GM12878 (cell line): ENCODE data around the gene PIGB. TPM values are rescaled to one million over a fixed set of nuclear protein-coding genes. Genes with fewer than 3 reads are reported as not detected.

Experiments
- ATAC-seq: fragments of 200-7000 bp; cut with Tn5 transposase; 3 replicates; pipeline ENCODE4 v1.9.1; 2020; ENCODE audit warnings: mild to moderate bottlenecking, moderate library complexity
- BruUV-seq: library from RNA; stranded (reverse); fragments of 400-500 nt; replicated peaks from 2 replicates; lab custom pipeline; 2021; lab: Mats Ljungman, UMichigan
- CTCF ChIA-PET: fragments of 300-600 bp; sonication (Branson Sonifier 250); formaldehyde crosslinking; extraction: SDS; loops from one replicate; lab custom pipeline; 2021; ENCODE audit warnings: inconsistent platforms; lab: Yijun Ruan, JAX
- POLR2A ChIA-PET: fragments of 350-600 bp; formaldehyde crosslinking; extraction: SDS; loops from one replicate; lab custom pipeline; 2021; ENCODE audit warnings: inconsistent platforms; lab: Charles Lee
- RAD21 ChIA-PET: fragments of 300-600 bp; sonication (Branson Sonifier 250); formaldehyde crosslinking; loops from one replicate; lab custom pipeline; 2023; ENCODE audit warnings: antibody characterized with exemption; ENCODE audit not compliant: unreplicated experiment; lab: Charles Lee
- SMC1A ChIA-PET: fragments of 300-600 bp; sonication (Branson Sonifier 250); formaldehyde crosslinking; loops from one replicate; lab custom pipeline; 2023; ENCODE audit not compliant: unreplicated experiment, uncharacterized antibody; lab: Charles Lee
- DNase-seq: peaks from one replicate; pipeline ENCODE4 v3.0.0-alpha.2; 2011; ENCODE audit warnings: low read depth, low spot score
- FAIRE-seq: peaks from 3 replicates; lab custom pipeline; 2011; peaks lifted over from hg19 to GRCh38; lab: Jason Lieb, UNC
- H2AFZ ChIP-seq: 2 replicates; pipeline ENCODE4 v1.6.0; 2011; ENCODE audit warnings: low read depth, low read length, control low read depth; ENCODE audit not compliant: control insufficient read depth
- H3K27ac ChIP-seq: 2 replicates; pipeline ENCODE4 v1.5.1; 2011; ENCODE audit warnings: control low read depth; ENCODE audit not compliant: control insufficient read depth, insufficient read depth
- H3K27me3 ChIP-seq, 2 experiments: replicated peaks in 1 of 2; 2 replicates each; pipeline versions ENCODE4 v1.6.0 to v1.6.1; 2011; ENCODE audit warnings: low read length in 1 of 2; ENCODE audit not compliant: control insufficient read depth in 2 of 2, insufficient read depth in 2 of 2
- H3K36me3 ChIP-seq, 2 experiments: 2 replicates each; pipeline ENCODE4 v1.5.1; 2011; ENCODE audit warnings: low read length in 1 of 2; ENCODE audit not compliant: control insufficient read depth in 2 of 2, insufficient read depth in 2 of 2
- H3K4me1 ChIP-seq: 2 replicates; pipeline ENCODE4 v1.6.1; 2011; ENCODE audit warnings: mild to moderate bottlenecking, low read length, moderate library complexity, mixed read lengths; ENCODE audit not compliant: control insufficient read depth, insufficient read depth
- H3K4me2 ChIP-seq: 2 replicates; pipeline ENCODE4 v1.6.0; 2011; ENCODE audit warnings: control low read depth; ENCODE audit not compliant: control insufficient read depth, insufficient read depth
- H3K4me3 ChIP-seq: fragments of 200-600 bp; sonication (generic); 2 replicates; pipeline ENCODE4 v1.5.1; 2016
- H3K79me2 ChIP-seq: 2 replicates; pipeline ENCODE4 v1.6.0; 2011; ENCODE audit warnings: low read length; ENCODE audit not compliant: control insufficient read depth, insufficient read depth
- H3K9ac ChIP-seq: 2 replicates; pipeline ENCODE4 v1.8.0; 2011; ENCODE audit warnings: low read length, control low read depth, mixed read lengths; ENCODE audit not compliant: control insufficient read depth, insufficient read depth
- H3K9me3 ChIP-seq: replicated peaks from 3 replicates; pipeline ENCODE4 v1.5.1; 2011; ENCODE audit warnings: mild to moderate bottlenecking, low read length; ENCODE audit not compliant: control insufficient read depth, insufficient read depth
- H4K20me1 ChIP-seq: 2 replicates; pipeline ENCODE4 v1.6.0; 2011; ENCODE audit not compliant: control insufficient read depth, insufficient read depth
- ASH2L ChIP-seq: fragments of 300-600, 200-600 bp; sonication (generic); IDR thresholded peaks from 2 replicates; pipeline ENCODE4 v1.6.1; 2017; ENCODE audit warnings: low read depth, mild to moderate bottlenecking, borderline replicate concordance
- EZH2 ChIP-seq: IDR thresholded peaks from 2 replicates; pipeline ENCODE4 v1.6.1; 2012; ENCODE audit warnings: low read depth, mild to moderate bottlenecking, control low read depth, inconsistent platforms, low read length, borderline replicate concordance; ENCODE audit not compliant: control insufficient read depth
- KDM1A ChIP-seq: fragments of 200-600 bp; sonication (generic); IDR thresholded peaks from 2 replicates; pipeline ENCODE4 v1.6.1; 2016; ENCODE audit warnings: borderline replicate concordance
- RFX5 ChIP-seq: IDR thresholded peaks from 2 replicates; pipeline ENCODE4 v1.6.1; 2011; ENCODE audit warnings: low read depth, low read length, improper control_type of control experiment
- TCF7 ChIP-seq: IDR thresholded peaks from 2 replicates; pipeline ENCODE4 v1.6.1; 2014; ENCODE audit warnings: antibody characterized with exemption, borderline replicate concordance
- WGBS: methylation state at CpG from one replicate; pipeline ENCODE4 v1.1.6; 2016; ENCODE audit warnings: low lambda C conversion rate; ENCODE audit not compliant: insufficient replicate concordance, insufficient coverage; ENCODE audit errors: missing lambda C conversion rate; 5-methylcytosine and 5-hydroxymethylcytosine counted together
- in situ Hi-C: fragments of 300-500 bp; cut with MboI; formaldehyde crosslinking; loops from 9 replicates; pipeline ENCODE4 v1.14.3; 2018; ENCODE audit warnings: mixed read lengths
- intact Hi-C: fragments of 100-400 bp; cut with micrococcal nuclease; formaldehyde crosslinking; loops from one replicate; pipeline ENCODE4 v1.14.2; 2022; ENCODE audit not compliant: unreplicated experiment
- polyA plus RNA-seq, 11 experiments: library from polyadenylated mRNA; depleted of rRNA in 4 of 11; unstranded in 6 of 11; stranded (reverse) in 5 of 11; fragments of >200 nt; fragmentation: Nextera tagmentation in 4 of 11; fragmentation: Illumina TruSeq in 1 of 11; extraction: Ambion mirVana in 4 of 11; extraction: Trizol in 1 of 11; gene quantifications; 1 replicate in 1 of 11; 2 replicates in 10 of 11; pipeline versions ENCODE4 v1.2.1 to v1.2.3, GENCODE V29; 2011 to 2016; ENCODE audit warnings: inconsistent platforms in 2 of 11, missing spikeins in 2 of 11, low read depth in 1 of 11
- total RNA-seq, 4 experiments: library from RNA; depleted of rRNA in 3 of 4; stranded (reverse); fragments of >200 nt in 3 of 4; fragmentation: Illumina TruSeq in 1 of 4; extraction: Trizol in 1 of 4; gene quantifications; 2 replicates each; pipeline versions ENCODE4 v1.2.1 to v1.2.3, GENCODE V29; 2013 to 2021
- TF ChIP-seq, protein P1 (sequence below): IDR thresholded peaks from 2 replicates; pipeline ENCODE4 v1.6.1; 2012; ENCODE audit warnings: low read length, inconsistent platforms
- TF ChIP-seq, protein P2 (sequence below): fragments of 150-350 bp; IDR thresholded peaks from 2 replicates; pipeline ENCODE4 v1.6.1; 2014; ENCODE audit warnings: mild to moderate bottlenecking, low read depth, low read length

The PIGB gene
- total and polyA plus RNA-seq, 10 of the 15 experiments (the other 5 are each of a cell fraction or from before 2014, with no cell fraction given), result 17.9 to 46.0 (median 25.2) TPM

DNA sequence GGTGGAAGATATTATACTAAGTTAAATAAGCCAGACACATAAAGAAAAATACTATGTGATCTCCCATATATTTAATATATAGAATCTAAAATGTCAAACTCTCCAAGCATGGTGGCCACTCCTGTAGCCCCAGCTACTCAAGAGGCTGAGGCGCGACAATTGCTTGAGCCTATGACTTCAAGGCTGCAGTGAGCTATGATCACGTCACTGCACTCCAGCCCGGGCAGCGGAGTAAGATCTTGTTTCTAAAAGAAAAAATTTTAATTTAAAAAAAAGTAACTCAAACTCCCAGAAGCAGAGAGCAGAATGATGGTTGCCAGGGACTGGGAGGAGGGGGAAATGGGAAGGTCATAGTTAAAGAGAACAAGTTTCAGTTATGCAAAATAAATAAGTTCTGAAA lies 42.7 kb upstream of the PIGB start:
- FAIRE-seq, result no peak
- RAD21 ChIA-PET, result interaction anchor here (0.7 to 3.4 kb wide), 9 partner anchors 9 to 163 kb away, joined by 3 to 20 read pairs (median 7); partner anchors contain the start of genes PIGB and PIGBOS1
- no peak overlapping the region for H2AFZ ChIP-seq
- no peaks in the 10 kb centered on the region for H4K20me1 ChIP-seq
- CTCF ChIA-PET, result interaction anchor here (0.6 to 2.3 kb wide), 5 partner anchors 9 to 58 kb away, joined by 3 to 11 read pairs (median 7); no protein-coding TSS in a partner anchor
- H3K27ac ChIP-seq, result no peak overlapping the region
- in situ Hi-C loops (no loop called here), intact Hi-C loops (no loop called here)
- no peak overlapping the region for H3K9ac ChIP-seq
- DNase-seq, result no peak
- H3K9me3 ChIP-seq, result no peaks in the 10 kb centered on the region; the same call in 2 of the 3 replicates
- 84% methylated on average over 5 of the region's 5 CpGs for whole genome bisulfite sequencing
- no peaks in the 10 kb centered on the region for H3K27me3 ChIP-seq
- TF ChIP-seq, protein P1, sequence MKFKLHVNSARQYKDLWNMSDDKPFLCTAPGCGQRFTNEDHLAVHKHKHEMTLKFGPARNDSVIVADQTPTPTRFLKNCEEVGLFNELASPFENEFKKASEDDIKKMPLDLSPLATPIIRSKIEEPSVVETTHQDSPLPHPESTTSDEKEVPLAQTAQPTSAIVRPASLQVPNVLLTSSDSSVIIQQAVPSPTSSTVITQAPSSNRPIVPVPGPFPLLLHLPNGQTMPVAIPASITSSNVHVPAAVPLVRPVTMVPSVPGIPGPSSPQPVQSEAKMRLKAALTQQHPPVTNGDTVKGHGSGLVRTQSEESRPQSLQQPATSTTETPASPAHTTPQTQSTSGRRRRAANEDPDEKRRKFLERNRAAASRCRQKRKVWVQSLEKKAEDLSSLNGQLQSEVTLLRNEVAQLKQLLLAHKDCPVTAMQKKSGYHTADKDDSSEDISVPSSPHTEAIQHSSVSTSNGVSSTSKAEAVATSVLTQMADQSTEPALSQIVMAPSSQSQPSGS, result no peak
- TF ChIP-seq EZH2 (no peak), KDM1A (no peak), ASH2L (no peak), TCF7 (no peak), RFX5 (no peak)
- TF ChIP-seq, protein P2, sequence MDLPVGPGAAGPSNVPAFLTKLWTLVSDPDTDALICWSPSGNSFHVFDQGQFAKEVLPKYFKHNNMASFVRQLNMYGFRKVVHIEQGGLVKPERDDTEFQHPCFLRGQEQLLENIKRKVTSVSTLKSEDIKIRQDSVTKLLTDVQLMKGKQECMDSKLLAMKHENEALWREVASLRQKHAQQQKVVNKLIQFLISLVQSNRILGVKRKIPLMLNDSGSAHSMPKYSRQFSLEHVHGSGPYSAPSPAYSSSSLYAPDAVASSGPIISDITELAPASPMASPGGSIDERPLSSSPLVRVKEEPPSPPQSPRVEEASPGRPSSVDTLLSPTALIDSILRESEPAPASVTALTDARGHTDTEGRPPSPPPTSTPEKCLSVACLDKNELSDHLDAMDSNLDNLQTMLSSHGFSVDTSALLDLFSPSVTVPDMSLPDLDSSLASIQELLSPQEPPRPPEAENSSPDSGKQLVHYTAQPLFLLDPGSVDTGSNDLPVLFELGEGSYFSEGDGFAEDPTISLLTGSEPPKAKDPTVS, result no peak
- peaks cover 33% of the 10 kb centered on the region for H3K4me1 ChIP-seq
- H3K4me2 ChIP-seq, result no peak overlapping the region; the same call in 1 of the 2 replicates
- no TSS peak for BruUV-seq
- H3K79me2 ChIP-seq, result peaks cover 6% of the 10 kb centered on the region
- H3K4me3 ChIP-seq, result no peak overlapping the region; the same call in 1 of the 2 replicates
- H3K36me3 ChIP-seq, result no peaks in the 10 kb centered on the region
- ATAC-seq, result no peak; the same call in 2 of the 3 replicates
- SMC1A ChIA-PET, result interaction anchor here (0.7 to 11.6 kb wide), 11 partner anchors 9 to 1297 kb away, joined by 3 to 110 read pairs (median 8); partner anchors contain the start of genes PIGB and PIGBOS1
- POLR2A ChIA-PET, result interaction anchor here (1.0 to 2.0 kb wide), 5 partner anchors 9 to 59 kb away, joined by 3 to 9 read pairs (median 4); no protein-coding TSS in a partner anchor
